ENCODE data around the gene GPR31. TPM values are rescaled to one million over a fixed set of nuclear protein-coding genes. Genes with fewer than 3 reads are reported as not detected.

The GPR31 gene
- total RNA-seq, 1 donor from 2014 or later: not detected

- TF ChIP-seq, protein P1, sequence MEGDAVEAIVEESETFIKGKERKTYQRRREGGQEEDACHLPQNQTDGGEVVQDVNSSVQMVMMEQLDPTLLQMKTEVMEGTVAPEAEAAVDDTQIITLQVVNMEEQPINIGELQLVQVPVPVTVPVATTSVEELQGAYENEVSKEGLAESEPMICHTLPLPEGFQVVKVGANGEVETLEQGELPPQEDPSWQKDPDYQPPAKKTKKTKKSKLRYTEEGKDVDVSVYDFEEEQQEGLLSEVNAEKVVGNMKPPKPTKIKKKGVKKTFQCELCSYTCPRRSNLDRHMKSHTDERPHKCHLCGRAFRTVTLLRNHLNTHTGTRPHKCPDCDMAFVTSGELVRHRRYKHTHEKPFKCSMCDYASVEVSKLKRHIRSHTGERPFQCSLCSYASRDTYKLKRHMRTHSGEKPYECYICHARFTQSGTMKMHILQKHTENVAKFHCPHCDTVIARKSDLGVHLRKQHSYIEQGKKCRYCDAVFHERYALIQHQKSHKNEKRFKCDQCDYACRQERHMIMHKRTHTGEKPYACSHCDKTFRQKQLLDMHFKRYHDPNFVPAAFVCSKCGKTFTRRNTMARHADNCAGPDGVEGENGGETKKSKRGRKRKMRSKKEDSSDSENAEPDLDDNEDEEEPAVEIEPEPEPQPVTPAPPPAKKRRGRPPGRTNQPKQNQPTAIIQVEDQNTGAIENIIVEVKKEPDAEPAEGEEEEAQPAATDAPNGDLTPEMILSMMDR (IDR thresholded peaks at IDR 0.05): no peak
Observed at GRCh38 chr6:167106406-167106805, 51.4 kb downstream of the GPR31 start.

More at GRCh38 chr6:167106406-167106805, 51.4 kb downstream of the GPR31 start:
- H3K27ac Mint-ChIP-seq (ENCODE audit: unreplicated experiment): no peak overlapping the region
- H3K36me3 Mint-ChIP-seq (ENCODE audit: unreplicated experiment): no peaks in the 10 kb centered on the region
- no peak overlapping the region for H3K4me3 Mint-ChIP-seq (ENCODE audit: unreplicated experiment)
- peaks cover 1% of the 10 kb centered on the region for H3K27me3 Mint-ChIP-seq (ENCODE audit: unreplicated experiment)
- DNase-seq (ENCODE audit: extremely low spot score, unreplicated experiment): no peak
- no peaks in the 10 kb centered on the region for H3K9me3 Mint-ChIP-seq (ENCODE audit: unreplicated experiment)
- H3K4me1 Mint-ChIP-seq (ENCODE audit: unreplicated experiment): no peaks in the 10 kb centered on the region

Other genes starting within 250 kb of the GPR31 start
- gene RNASET2, start 201.4 kb downstream of the GPR31 start, total RNA-seq: 20.3 and 22.3 TPM in 2 replicates
- 16.0 and 18.3 TPM in 2 replicates for gene CEP43, start 158.6 kb downstream of the GPR31 start, total RNA-seq
- not detected in 2 replicates for gene CCR6, start 34.9 kb downstream of the GPR31 start, total RNA-seq
- not detected in 2 replicates for gene UNC93A, start 133.3 kb upstream of the GPR31 start, total RNA-seq
- not detected in 2 replicates for gene TTLL2, start 167.1 kb upstream of the GPR31 start, total RNA-seq